ENCODE data around the gene SPATA2L. TPM values are rescaled to one million over a fixed set of nuclear protein-coding genes. Genes with fewer than 3 reads are reported as not detected.

Gene SPATA2L, protein sequence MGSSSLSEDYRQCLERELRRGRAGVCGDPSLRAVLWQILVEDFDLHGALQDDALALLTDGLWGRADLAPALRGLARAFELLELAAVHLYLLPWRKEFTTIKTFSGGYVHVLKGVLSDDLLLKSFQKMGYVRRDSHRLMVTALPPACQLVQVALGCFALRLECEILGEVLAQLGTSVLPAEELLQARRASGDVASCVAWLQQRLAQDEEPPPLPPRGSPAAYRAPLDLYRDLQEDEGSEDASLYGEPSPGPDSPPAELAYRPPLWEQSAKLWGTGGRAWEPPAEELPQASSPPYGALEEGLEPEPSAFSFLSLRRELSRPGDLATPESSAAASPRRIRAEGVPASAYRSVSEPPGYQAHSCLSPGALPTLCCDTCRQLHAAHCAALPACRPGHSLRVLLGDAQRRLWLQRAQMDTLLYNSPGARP
- total RNA-seq (2014; rRNA removed; shearing (Covaris generic)), result 14.4 and 15.1 TPM in 2 replicates
- 9.2 and 9.4 TPM in 2 replicates for polyA plus RNA-seq (2015; cell fraction: cytosol; rRNA removed)
- 9.8 and 10.1 TPM in 2 replicates for polyA plus RNA-seq (2015; cell fraction: nucleus; rRNA removed)

DNA sequence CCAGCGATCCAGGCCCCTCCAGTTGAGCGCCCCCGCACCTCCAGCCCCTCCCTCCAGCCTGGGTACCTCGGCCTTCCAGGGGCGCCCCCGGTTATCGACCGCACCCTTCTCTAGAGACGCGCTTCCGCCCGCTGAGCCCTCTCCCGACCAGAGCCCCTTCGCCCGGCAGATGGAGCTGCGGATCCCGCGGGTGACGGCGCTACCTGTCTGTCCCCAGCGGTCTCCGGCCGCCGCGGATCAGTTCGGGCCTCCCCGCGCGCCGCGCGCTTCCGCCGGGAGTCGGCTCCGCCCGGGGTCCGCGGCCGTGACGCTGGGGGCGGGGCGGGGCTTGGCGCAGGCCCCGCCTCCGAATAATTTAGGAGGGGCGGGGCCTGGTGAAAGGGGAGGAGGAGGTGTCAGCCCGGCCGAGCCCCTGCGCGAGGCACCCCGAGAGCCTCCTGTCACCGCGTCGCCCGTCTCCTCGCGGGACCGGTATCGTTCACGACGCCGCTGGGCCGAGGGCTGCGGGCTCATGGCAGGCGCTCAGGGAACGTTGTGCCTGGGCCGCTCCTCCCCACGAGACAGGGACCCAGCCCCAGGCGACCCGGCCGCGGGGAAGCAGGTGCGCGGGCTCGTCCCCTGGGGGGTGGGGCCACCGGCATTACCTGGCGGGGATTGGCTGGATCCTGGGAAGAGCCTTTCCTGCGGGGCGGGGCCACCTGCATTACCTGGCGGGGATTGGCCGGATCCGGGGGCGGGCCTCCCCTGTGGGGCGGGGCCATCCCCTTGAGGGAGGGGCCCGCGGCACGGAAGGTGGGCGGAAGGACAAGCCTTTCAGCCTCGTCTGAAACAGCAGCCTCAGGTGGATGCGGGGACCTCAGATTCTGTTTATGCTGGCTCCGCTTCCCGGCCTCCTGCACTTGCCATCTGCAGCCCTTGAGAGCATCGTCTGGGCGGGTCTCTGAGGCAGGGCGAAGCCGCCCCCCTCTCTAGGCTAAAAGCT, at the start of gene SPATA2L:
SPATA2L (minus strand) TSS at position 281 of the 982 bp plus-strand sequence. CDS start 473 bp downstream, outside the sequence.
- DNase-seq (ENCODE audit: low read depth), result peak; percentile 83

DNA sequence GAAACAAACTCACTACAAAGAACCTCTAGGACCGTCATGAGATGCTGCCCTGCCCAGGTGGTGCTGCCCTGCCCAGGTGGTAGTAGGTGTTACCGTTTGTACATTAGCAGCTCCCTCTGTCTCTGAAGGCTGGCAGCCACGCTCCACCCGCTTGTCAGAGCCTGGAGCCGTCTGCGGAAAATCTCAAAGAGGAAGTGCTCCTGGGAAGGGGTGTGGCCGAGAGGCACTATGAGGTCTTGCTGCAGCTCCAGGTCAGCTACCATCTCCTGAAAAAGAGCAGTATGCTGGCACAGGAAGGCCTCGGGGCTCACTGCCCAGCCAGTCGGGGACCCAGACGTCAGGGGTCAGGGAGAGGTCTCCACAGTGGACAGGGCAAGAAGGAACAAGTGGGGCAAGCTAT, 48.1 kb upstream of the SPATA2L start:
- DNase-seq (ENCODE audit: low read depth), result no peak

DNA sequence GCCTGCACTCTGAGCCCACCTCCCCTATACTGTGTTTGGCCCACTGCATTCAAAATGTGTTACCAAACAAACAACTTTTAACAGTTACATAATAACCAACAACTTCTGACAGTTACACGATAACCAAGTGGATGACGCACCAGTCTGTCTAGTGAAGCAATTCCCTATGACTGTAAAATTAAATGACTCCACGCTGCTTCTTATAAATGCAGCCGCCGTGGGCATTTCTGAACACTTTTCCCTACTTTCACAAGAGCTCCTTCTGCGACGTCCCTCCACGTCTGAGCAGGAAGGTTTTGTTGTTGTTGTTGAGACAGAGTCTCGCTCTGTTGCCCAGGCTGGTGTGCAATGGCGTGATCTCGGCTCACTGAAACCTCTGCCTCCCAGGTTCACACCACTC, 47.4 kb upstream of the SPATA2L start:
- no peak for DNase-seq (ENCODE audit: low read depth)

DNA sequence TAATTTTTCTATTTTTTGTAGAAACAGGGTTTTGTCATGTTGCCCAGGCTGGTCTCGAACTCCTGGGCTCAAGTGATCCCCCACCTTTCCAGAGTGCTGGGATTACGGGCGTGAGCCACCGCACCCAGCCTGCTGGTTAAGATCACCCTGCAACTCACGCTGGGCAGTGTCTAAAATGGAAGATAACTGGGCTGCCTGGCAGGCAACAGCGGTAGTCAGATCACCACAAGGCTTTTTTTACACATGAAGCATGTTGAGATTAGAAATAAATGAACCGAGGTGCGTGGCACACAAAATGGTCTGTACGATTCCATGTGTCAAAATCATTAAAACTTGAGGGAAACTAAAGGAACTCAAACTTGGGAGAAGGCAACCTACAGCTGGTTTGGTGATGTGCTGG, 46.6 kb upstream of the SPATA2L start:
- DNase-seq (ENCODE audit: low read depth), result no peak

DNA sequence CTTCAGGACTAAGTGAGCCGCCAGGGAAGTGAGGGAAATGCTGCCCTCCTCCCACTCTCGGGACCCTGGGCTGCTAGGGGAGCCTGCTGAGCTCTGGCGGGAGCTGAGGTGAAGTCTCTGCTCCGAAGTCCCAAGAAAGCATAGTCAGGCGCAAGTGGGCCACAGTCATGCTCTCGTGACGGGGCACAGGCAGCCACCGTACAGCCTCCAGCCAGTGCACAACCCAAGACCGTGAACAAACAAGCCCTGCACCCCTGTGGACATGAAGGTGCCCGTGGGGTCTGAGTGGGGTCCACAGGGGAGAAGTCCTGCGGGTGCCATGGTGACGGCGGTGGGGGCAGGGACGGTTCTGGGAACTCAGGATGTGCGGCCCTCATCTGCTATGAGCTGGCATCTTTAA, 44.5 kb upstream of the SPATA2L start:
- DNase-seq (ENCODE audit: low read depth), result no peak

DNA sequence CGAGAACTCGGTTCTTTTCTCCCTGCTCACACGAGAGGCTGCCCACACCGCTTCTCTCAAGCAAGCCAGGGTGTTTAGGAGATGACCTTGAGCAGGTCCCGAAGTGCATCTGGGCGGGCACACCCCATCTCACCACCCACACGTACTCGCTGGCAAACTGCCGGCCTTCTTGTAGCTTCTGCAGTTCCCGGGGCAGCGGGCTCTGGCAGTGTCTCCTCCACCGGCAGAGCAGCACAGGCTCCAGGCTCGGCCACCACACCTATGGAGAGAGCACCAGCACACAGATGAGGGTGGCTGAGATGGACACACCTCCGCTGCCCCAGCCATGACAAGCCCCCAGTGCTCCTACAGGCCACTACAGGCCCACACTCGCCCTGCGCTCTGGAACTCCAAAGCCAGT, 43.3 kb upstream of the SPATA2L start:
- DNase-seq (ENCODE audit: low read depth), result no peak

DNA sequence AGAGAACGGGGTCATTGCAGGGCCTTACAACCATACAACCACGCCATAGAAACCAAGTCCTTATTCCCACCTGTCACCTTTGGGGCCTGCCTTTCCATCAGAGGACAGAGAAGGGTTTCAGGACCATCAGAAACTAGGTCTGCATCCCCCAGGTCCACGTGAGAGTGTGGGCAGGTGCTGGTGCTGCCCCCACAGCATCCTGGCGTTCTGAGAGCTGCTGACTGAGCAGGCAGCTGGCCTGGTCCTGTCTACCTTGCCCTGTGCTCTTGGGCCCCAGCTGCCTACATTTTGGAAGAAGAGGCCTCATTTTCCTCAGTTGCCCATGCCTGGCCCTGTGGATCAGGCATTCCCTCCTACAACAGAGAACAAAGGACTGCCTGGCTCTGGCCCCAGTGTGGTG, 41.4 kb upstream of the SPATA2L start:
- no peak for DNase-seq (ENCODE audit: low read depth)

DNA sequence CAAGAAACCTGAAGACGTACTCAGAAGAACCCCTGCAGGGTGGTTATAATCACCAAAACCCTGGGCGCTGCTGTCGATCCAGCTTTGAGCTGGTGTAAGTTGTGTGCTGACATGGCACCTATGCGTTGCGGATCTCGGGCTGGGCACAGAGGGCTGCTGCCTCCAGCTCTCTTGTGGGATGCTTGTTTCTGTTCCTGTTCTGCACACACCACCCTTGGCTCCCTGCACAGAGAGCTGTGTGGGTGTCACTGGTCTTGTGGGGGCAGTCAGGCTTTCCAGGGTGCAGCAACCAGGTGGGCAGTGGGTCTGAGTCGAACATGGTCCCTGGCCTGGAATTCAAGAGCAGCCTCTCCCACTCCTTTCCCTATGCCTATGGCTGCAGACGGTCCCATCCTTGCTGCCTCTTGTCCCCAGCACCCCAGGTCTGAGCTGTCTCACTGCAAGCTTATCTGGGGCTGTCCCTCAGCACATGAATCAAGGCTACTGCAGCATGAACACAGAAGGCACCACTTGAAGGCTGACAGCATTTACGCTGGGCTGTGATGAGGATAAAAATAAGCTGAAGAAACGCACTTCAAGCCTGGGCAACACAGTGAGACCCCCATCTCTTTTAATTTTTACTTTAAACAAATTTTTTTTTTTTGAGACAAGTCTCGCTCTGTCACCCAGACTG, 40.0 kb upstream of the SPATA2L start:
- DNase-seq (ENCODE audit: low read depth), result no peak

DNA sequence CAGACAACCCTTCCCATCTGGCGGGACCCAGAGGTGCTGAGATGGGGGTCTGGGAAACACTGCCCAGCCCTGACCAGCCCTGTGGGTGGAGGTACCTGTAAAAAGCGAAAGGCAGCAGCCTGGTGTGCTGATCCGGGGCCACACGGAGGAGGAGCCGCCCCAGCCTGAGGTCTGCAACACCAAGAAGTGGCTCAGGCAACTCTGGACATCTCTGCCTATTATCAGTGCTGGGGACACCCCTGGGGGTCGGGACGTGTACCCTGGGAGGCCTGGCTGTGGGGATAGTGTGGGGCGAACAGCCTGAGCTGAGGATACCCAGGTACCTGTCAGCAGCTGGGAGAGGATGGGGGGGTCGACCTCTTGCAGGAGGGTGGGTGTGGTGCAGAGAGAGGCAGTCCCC, 37.9 kb upstream of the SPATA2L start:
- no peak for DNase-seq (ENCODE audit: low read depth)

DNA sequence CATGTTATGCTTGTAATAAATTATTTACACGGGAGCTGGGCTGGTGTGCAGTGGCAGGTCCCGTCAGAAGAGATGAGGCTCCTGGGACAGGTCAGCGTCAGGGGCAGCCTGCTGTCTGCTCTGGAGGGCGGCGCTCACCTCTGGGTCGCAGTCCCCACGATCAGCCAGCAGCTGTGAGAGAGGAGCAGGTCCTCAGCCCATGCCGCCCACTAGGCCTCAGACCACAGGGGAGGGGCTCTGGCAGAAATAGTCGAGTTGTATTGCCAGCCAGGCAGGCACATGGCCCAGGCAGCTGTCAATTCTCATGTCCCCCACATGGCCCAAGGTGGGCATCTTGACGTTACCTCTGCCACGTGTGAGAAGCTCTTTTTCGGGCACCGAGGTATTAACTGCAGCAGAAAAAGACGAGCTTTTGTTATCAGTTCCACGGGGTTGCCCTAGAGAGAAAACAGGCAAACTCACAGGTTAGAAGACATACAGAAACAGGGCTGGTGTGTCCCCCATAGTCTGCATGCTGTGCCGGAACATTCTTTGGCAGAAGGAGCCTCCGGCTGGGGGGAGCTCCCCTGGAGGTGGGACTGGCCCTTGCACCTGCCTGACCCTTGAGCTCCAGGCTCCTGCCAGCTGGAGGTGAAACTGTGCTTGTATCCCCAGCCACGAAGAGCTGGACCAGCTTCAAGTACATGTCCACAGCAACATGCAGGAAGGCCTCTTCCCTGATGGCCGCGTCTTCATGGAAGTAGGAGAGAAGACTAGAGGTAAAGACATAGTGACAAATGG, 37.2 kb upstream of the SPATA2L start:
- DNase-seq (ENCODE audit: low read depth), result no peak

DNA sequence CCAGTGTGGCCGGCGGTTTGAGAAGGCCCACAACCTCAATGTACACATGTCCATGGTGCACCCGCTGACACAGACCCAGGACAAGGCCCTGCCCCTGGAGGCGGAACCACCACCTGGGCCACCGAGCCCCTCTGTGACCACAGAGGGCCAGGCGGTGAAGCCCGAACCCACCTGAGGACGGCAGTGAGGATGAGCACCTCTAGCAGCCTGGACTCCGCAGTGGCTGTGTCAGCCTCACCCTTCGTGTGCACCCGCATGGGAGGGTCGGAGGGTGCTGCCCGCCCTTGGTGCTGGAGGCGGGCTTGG, 36.5 kb upstream of the SPATA2L start:
- no peak for DNase-seq (ENCODE audit: low read depth)

DNA sequence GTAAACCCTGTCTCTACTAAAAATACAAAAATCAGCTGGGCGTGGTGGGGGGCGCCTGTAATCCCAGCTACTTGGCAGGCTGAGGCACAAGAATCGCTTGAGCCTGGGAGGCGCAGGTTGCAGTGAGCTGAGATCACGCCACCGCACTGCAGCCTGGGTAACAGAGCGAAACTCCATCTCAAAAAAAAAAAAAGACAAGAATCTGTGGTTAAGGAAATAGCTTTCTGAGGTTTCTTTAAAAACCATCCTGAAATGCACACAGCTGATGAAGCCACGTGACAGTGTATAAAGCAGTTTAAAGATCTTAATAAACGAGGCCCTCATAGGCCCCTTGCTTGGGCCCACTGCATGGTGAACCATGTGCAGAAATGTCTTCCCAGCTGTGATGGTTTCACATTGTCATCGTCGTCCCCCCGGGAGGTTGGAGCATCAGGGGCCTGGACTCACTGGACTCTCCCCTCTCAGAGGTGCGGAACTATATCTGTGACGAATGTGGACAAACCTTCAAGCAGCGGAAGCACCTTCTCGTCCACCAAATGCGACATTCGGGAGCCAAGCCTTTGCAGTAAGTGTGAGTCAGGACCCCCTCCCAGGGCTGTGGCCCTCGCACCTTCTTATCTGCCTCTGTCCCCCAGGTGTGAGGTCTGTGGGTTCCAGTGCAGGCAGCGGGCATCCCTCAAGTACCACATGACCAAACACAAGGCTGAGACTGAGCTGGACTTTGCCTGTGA, 36.0 kb upstream of the SPATA2L start:
- no peak for DNase-seq (ENCODE audit: low read depth)

DNA sequence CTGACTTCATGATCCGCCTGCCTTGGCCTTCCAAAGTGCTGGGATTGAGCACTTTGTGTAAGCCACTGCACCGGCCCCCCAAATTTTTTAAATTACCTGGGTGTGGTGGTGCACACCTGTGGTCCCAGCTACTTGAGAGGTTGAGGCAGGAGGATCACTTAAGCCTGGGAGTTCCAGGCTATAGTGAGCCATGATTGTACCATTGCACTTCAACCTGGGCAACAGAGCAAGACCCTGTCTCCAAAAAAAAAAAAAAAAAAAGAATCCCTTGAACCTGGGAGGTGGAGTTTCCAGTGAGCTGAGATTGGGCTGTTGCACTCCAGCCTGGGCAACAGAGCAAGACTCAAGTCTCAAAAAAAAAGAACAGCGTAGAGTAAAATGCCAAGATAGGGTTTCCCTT, 35.0 kb upstream of the SPATA2L start:
- no peak for DNase-seq (ENCODE audit: low read depth)

DNA sequence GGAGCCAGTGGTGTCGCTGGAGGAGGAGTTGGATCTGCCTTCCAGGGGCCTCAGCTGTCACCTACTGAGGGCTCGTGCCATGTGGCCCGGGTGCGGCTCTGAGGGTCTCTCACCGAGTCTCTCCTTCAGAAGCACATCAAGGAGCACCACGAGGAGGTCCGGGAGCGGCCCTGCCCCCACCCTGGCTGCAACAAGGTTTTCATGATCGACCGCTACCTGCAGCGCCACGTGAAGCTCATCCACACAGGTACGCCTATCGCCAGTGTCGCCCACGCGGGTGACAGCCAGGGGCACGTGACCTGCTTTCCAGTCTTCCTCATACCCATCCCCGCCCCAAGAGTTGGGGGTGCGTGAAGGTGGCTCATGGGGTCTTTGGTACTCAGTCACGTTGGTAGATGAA, 32.3 kb upstream of the SPATA2L start:
- no peak for DNase-seq (ENCODE audit: low read depth)

DNA sequence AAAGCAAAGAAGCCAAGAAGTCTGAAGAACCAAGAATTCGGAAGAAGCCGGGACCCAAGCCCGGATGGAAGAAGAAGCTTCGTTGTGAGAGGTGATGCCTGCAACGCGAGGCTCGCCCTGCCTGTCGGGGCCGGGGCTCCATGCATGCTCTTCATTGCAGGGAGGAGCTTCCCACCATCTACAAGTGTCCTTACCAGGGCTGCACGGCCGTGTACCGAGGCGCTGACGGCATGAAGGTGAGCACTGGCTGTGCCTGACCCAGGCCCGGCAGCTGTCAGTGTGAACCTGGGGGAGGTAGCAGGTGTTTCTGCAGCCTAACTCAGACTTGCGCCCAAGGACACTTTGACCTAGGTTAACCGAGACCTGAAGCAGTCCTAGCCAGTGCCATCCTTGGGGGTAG, 31.8 kb upstream of the SPATA2L start:
- no peak for DNase-seq (ENCODE audit: low read depth)

DNA sequence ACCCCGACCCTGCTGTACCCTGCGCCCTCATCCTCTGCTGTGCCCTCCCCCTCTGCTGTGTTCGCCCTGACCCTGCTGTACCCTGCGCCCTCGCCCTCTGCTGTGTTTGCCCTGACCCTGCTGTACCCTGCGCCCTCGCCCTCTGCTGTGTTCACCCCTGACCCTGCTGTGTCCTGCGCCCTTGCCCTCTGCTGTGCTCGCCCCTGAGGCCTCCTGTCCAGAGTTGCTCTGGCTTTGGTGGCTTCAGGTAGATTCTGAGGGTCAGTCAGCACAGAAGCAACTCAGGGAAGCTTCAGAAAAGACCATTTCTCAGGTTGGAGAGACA, 31.4 kb upstream of the SPATA2L start:
- DNase-seq (ENCODE audit: low read depth), result no peak

DNA sequence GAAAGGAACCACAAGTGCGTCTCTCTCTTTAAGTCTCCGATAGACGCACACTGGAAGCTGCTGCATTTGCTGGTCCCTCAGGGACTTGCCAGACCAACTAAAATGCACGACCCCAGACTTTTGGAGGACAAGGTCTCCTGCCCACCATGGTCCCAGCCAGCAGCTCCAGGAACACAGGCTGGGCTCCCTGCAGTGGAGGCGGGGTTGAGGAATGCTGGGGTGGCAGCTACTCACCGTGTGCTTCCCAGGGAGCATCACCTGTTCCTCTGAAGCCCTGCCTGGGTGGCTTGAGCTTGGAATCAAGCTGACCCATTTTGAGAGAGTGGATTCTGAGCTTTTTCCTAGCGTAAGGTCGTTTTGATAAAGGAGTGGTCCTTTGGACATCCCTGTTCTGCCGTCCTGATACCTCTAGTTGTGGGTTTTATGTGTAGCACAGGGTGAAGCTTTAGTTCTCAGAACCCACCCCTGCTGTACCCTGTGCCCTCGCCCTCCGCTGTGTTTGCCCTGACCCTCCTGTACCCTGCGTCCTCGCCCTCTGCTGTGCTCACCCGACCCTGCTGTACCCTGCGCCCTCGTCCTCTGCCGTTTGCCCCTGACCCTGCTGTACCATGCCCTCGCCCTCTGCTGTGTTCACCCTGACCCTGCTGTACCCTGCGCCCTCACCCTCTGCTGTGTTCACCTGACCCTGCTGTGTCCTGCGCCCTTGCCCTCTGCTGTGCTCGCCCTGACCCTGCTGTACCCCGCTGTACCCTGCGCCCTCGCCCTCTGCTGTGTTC, 30.8 kb upstream of the SPATA2L start:
- no peak for DNase-seq (ENCODE audit: low read depth)

DNA sequence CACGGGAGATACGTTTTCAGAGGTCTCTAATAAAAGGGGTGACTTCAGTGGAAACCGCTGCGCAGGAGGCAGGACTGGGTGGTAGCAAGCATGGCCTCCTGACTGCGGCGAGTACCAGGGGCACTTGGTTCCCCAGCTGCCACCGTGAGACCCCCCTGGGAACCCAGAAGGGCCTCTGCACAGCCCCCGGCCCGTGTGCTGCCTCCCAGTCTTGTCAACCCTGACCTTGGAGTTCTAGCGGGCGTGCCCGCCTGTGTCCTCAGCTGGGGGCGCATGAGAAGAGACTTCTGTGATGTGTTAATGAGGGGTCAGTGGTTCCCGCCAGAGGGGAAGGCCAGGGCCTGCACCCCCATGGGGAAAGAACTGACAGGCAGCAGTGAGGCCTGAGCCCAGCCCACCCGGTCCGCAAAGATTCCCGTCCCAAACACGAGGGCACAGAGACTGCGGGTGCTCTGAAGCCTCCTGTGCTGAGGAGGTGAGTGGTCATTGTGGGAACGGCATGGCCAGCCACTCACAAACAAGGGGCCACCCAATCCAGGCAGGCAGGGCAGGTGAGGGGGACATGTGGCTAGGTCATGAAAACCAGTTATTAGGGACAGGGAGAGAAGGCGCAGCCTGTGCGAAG, 29.2 kb upstream of the SPATA2L start:
- no peak for DNase-seq (ENCODE audit: low read depth)
